ENCODE data around the gene PDIK1L. TPM values are rescaled to one million over a fixed set of nuclear protein-coding genes. Genes with fewer than 3 reads are reported as not detected.

The PDIK1L gene
- total and polyA plus RNA-seq, 9 of the 15 experiments (the other 6 are each of a cell fraction or from before 2014, with no cell fraction given), result 12.8 to 30.2 (median 21.5) TPM

DNA sequence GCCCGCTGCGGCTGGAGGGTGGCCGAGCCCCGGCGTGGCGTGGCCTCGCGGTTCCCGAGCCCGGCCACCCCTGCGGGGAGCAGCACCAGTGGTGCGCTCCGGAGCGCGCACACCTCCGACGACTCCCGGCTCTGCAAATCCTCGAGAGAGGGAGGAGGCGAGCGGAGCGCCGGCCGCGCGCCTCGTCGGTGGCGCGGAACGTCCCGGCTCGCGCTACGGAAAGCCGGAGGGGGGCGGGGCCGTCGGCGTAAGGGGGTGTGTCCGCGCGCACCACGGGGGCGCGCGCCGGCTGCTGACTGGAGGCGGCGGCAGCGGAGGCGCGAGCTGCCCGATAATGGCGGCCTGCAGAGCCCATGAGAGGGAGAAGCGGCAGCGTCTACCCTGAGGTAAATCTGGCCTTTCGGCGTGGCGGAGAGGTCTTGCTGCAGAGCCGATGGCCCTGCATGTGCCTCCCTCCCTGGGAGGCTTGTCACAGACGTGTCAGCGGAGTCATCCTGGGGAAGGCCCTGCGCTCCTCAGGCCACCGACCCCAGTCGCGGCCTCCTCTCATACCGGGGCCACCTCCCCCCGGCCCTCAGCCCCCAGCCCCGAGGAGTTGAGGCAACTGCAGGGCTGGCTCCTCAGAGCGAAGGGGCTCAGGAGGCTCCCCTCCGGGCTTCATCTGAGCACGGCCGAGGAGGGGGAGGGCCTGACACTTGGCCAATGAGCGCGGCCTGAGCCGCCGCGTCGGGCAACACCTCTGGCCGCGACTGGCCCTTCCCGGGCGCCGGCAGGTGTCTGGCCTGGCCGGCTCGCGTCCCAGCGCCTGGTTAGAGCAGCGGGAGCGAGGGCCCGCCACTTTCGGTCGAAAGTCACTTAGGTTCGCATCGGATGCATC lies at the start of gene PDIK1L (continued):
- TF ChIP-seq RNF2 (IDR thresholded peaks at IDR 0.05), result 0 out of 2 replicates have a peak, but pooled peaks have one; percentile 3
- TF ChIP-seq MTA3 (IDR thresholded peaks at IDR 0.05; ENCODE audit: borderline replicate concordance), result peak; percentile 99
- TF ChIP-seq TEAD1 (CRISPR knock-in tag; IDR thresholded peaks at IDR 0.05), result peak in 1 of 2 experiments; percentile 69; a peak in 1 of 4 replicates
- TF ChIP-seq EGR1 (conservative IDR thresholded peaks at IDR 0.05), result peak; percentile 77
- TF ChIP-seq BCOR (IDR thresholded peaks at IDR 0.05), result no peak
- no peak for TF ChIP-seq NCOR1 (IDR thresholded peaks at IDR 0.05)
- peak; percentile 97 for TF ChIP-seq RB1 (IDR thresholded peaks at IDR 0.05; ENCODE audit: low read depth)
- peak; percentile 69; the same call in 1 of the 2 replicates for TF ChIP-seq POLR2H (tag; IDR thresholded peaks at IDR 0.05; ENCODE audit: low read depth)
- TF ChIP-seq SREBF1 (IDR thresholded peaks at IDR 0.05; ENCODE audit: borderline replicate concordance, low read depth, low read length), result peak; percentile 20; the same call in 1 of the 2 replicates
- TF ChIP-seq, protein P1, sequence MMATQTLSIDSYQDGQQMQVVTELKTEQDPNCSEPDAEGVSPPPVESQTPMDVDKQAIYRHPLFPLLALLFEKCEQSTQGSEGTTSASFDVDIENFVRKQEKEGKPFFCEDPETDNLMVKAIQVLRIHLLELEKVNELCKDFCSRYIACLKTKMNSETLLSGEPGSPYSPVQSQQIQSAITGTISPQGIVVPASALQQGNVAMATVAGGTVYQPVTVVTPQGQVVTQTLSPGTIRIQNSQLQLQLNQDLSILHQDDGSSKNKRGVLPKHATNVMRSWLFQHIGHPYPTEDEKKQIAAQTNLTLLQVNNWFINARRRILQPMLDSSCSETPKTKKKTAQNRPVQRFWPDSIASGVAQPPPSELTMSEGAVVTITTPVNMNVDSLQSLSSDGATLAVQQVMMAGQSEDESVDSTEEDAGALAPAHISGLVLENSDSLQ (IDR thresholded peaks at IDR 0.05), result peak; percentile 32
- peak; percentile 88 for TF ChIP-seq TCF7L2 (IDR thresholded peaks at IDR 0.05; ENCODE audit: low read depth, low read length)
- TF ChIP-seq PHF20 (IDR thresholded peaks at IDR 0.05; ENCODE audit: partially characterized antibody), result peak; percentile 61
- no peak for TF ChIP-seq ARHGAP35 (IDR thresholded peaks at IDR 0.05; ENCODE audit: partially characterized antibody)
- TF ChIP-seq TBP (optimal IDR thresholded peaks at IDR 0.05; ENCODE audit: low read depth, low read length), result peak; percentile 73
- TF ChIP-seq ZNF695 (CRISPR knock-in tag; IDR thresholded peaks at IDR 0.05), result no peak
- no peak for TF ChIP-seq HNRNPL (IDR thresholded peaks at IDR 0.05; ENCODE audit: low read depth, low read length)
- TF ChIP-seq SAFB2 (IDR thresholded peaks at IDR 0.05; ENCODE audit: borderline replicate concordance, low read depth, low read length, severe bottlenecking), result no peak
- 0 out of 2 replicates have a peak, but pooled peaks have one; percentile 45 for TF ChIP-seq ZNF764 (CRISPR knock-in tag; IDR thresholded peaks at IDR 0.05; ENCODE audit: low read depth)
- TF ChIP-seq TGIF2 (CRISPR knock-in tag; IDR thresholded peaks at IDR 0.05), result peak; percentile 80
- peak; percentile 84; the same call in 1 of the 2 replicates for TF ChIP-seq ZNF766 (CRISPR knock-in tag; conservative IDR thresholded peaks at IDR 0.05)
- TF ChIP-seq, protein P2, sequence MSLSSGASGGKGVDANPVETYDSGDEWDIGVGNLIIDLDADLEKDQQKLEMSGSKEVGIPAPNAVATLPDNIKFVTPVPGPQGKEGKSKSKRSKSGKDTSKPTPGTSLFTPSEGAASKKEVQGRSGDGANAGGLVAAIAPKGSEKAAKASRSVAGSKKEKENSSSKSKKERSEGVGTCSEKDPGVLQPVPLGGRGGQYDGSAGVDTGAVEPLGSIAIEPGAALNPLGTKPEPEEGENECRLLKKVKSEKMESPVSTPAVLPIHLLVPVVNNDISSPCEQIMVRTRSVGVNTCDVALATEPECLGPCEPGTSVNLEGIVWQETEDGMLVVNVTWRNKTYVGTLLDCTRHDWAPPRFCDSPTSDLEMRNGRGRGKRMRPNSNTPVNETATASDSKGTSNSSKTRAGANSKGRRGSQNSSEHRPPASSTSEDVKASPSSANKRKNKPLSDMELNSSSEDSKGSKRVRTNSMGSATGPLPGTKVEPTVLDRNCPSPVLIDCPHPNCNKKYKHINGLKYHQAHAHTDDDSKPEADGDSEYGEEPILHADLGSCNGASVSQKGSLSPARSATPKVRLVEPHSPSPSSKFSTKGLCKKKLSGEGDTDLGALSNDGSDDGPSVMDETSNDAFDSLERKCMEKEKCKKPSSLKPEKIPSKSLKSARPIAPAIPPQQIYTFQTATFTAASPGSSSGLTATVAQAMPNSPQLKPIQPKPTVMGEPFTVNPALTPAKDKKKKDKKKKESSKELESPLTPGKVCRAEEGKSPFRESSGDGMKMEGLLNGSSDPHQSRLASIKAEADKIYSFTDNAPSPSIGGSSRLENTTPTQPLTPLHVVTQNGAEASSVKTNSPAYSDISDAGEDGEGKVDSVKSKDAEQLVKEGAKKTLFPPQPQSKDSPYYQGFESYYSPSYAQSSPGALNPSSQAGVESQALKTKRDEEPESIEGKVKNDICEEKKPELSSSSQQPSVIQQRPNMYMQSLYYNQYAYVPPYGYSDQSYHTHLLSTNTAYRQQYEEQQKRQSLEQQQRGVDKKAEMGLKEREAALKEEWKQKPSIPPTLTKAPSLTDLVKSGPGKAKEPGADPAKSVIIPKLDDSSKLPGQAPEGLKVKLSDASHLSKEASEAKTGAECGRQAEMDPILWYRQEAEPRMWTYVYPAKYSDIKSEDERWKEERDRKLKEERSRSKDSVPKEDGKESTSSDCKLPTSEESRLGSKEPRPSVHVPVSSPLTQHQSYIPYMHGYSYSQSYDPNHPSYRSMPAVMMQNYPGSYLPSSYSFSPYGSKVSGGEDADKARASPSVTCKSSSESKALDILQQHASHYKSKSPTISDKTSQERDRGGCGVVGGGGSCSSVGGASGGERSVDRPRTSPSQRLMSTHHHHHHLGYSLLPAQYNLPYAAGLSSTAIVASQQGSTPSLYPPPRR (CRISPR knock-in tag; IDR thresholded peaks at IDR 0.05; ENCODE audit: borderline replicate concordance), result peak; percentile 78; the same call in 1 of the 2 replicates
- TF ChIP-seq ELF4 (CRISPR knock-in tag; IDR thresholded peaks at IDR 0.05), result peak; percentile 48; the same call in 1 of the 2 replicates
- TF ChIP-seq HDAC2 (IDR thresholded peaks at IDR 0.05), result peak; percentile 82; the same call in 1 of the 2 replicates
- TF ChIP-seq PML (IDR thresholded peaks at IDR 0.05; ENCODE audit: low read length), result no peak
- no peak for TF ChIP-seq ZNF217 (CRISPR knock-in tag; IDR thresholded peaks at IDR 0.05)
